Osteocyte (in vitro differentiated cells): ENCODE measurements around the gene PRPSAP2. TPM values are rescaled to one million over a fixed set of nuclear protein-coding genes. Genes with fewer than 3 reads are reported as not detected.

Experiments
- DNase-seq: peaks from one replicate; pipeline ENCODE4 v3.0.0; 2021; ENCODE audit warnings: mixed read lengths; ENCODE audit not compliant: unreplicated experiment; ENCODE audit errors: extremely low spot score
- H3K27ac Mint-ChIP-seq: one replicate; pipeline ENCODE4 v1.8.0; 2021; ENCODE audit warnings: mild to moderate bottlenecking, mixed read lengths; ENCODE audit not compliant: unreplicated experiment
- H3K27me3 Mint-ChIP-seq: one replicate; pipeline ENCODE4 v1.8.0; 2021; ENCODE audit warnings: mixed read lengths; ENCODE audit not compliant: unreplicated experiment
- H3K36me3 Mint-ChIP-seq: one replicate; pipeline ENCODE4 v1.8.0; 2021; ENCODE audit warnings: mixed read lengths; ENCODE audit not compliant: unreplicated experiment
- H3K4me1 Mint-ChIP-seq: one replicate; pipeline ENCODE4 v1.8.0; 2021; ENCODE audit warnings: mixed read lengths; ENCODE audit not compliant: unreplicated experiment
- H3K4me3 Mint-ChIP-seq: one replicate; pipeline ENCODE4 v1.8.0; 2021; ENCODE audit warnings: mild to moderate bottlenecking, moderate library complexity, mixed read lengths; ENCODE audit not compliant: unreplicated experiment
- H3K9me3 Mint-ChIP-seq: one replicate; pipeline ENCODE4 v1.8.0; 2021; ENCODE audit warnings: mixed read lengths; ENCODE audit not compliant: unreplicated experiment
- total RNA-seq: library from RNA; stranded (reverse); gene quantifications from 2 replicates; pipeline ENCODE4 v1.2.1, GENCODE V29; 2021
- TF ChIP-seq, protein P1 (sequence below): fragments of 200-600 bp; sonication (generic); IDR thresholded peaks from 2 replicates; pipeline ENCODE4 v1.5.0; 2021; ENCODE audit warnings: antibody characterized with exemption, mild to moderate bottlenecking, moderate library complexity

Gene PRPSAP2
- total RNA-seq, 1 donor from 2014 or later: 25.7 TPM

DNA sequence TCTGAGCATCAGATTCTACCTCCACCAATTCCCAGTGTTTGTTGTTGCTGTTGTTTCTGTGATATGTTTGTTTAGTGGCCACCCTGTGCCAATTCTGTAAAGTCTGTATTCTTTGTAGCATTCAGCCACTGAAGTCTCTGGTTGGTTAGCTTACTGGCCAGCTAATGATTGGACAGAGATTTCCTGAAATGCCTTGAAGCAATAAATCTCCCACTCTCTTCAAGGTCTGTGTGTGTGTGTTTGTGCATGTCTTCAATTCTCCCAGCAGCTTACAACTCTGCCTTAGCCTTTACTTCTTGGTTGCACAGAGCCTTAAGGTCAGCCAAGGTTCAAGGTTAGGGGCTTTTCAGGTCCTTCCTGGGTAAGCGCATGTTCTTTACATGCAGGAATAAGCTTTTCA, 38.2 kb downstream of the PRPSAP2 start:
- no peaks in the 10 kb centered on the region for H3K4me1 Mint-ChIP-seq
- DNase-seq: no peak

DNA sequence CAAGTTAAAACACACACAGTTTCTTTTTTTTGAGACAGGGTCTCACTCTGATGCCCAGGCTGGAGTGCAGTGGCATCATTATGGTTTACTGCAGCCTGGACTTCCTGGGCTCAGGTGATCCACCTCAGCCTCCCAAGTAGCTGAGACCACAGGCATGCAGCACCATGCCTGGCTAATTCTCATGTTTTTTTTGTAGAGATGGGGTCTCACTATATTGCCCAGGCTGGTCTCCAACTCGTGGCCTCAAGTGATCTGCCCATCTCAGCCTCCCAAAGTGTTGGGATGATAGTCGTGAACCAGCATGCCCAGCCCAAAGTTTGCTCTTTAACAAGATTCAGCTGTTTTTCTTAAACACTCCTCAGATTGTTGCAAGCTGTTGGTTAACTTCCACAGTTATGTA, 39.0 kb downstream of the PRPSAP2 start:
- TF ChIP-seq, protein P1, sequence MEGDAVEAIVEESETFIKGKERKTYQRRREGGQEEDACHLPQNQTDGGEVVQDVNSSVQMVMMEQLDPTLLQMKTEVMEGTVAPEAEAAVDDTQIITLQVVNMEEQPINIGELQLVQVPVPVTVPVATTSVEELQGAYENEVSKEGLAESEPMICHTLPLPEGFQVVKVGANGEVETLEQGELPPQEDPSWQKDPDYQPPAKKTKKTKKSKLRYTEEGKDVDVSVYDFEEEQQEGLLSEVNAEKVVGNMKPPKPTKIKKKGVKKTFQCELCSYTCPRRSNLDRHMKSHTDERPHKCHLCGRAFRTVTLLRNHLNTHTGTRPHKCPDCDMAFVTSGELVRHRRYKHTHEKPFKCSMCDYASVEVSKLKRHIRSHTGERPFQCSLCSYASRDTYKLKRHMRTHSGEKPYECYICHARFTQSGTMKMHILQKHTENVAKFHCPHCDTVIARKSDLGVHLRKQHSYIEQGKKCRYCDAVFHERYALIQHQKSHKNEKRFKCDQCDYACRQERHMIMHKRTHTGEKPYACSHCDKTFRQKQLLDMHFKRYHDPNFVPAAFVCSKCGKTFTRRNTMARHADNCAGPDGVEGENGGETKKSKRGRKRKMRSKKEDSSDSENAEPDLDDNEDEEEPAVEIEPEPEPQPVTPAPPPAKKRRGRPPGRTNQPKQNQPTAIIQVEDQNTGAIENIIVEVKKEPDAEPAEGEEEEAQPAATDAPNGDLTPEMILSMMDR: no peak
- H3K27me3 Mint-ChIP-seq: no peaks in the 10 kb centered on the region
- no peak for DNase-seq
- H3K27ac Mint-ChIP-seq: no peak overlapping the region
- H3K9me3 Mint-ChIP-seq: peaks cover 6% of the 10 kb centered on the region
- H3K4me1 Mint-ChIP-seq: no peaks in the 10 kb centered on the region
- peaks cover 48% of the 10 kb centered on the region for H3K36me3 Mint-ChIP-seq
- H3K4me3 Mint-ChIP-seq: no peak overlapping the region

More for the DNA sequence above, 38.2 kb downstream of the PRPSAP2 start:
- TF ChIP-seq, protein P1: no peak
- Mint-ChIP-seq H3K36me3 (peaks cover 50% of the 10 kb centered on the region), H3K9me3 (peaks cover 6% of the 10 kb centered on the region), H3K27ac (no peak overlapping the region), H3K27me3 (no peaks in the 10 kb centered on the region), H3K4me3 (no peak overlapping the region)

DNA sequence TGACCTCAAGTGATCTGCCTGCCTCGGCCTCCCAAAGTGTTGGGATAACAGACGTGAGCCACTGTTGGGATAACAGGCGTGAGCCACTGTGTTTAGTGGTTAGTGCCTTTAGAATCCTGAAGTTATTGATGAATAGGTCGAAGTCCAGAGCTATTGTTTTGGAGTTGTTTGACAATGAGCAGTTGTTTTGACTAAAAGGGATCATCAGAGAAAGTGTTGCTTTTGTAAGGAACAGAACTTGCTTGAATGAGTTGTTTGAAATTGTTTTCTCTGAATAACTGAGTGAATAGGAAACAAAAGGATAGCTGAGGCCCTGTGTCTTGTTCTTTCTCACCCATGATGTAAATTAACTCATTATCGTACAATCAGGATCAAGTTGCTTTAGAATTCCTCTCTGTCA, 46.6 kb downstream of the PRPSAP2 start:
- Mint-ChIP-seq H3K4me3 (no peak overlapping the region), H3K36me3 (peaks cover 34% of the 10 kb centered on the region), H3K9me3 (no peaks in the 10 kb centered on the region), H3K27ac (no peak overlapping the region), H3K4me1 (no peaks in the 10 kb centered on the region), H3K27me3 (no peaks in the 10 kb centered on the region)
- TF ChIP-seq, protein P1: no peak
- no peak for DNase-seq

GRCh38 chr17:18905226-18905625, 47.3 kb downstream of the PRPSAP2 start:
- no peak overlapping the region for H3K27ac Mint-ChIP-seq
- DNase-seq: no peak
- TF ChIP-seq, protein P1: no peak
- H3K4me3 Mint-ChIP-seq: no peak overlapping the region
- H3K36me3 Mint-ChIP-seq: peaks cover 34% of the 10 kb centered on the region
- no peaks in the 10 kb centered on the region for H3K27me3 Mint-ChIP-seq
- no peaks in the 10 kb centered on the region for H3K9me3 Mint-ChIP-seq
- H3K4me1 Mint-ChIP-seq: no peaks in the 10 kb centered on the region

DNA sequence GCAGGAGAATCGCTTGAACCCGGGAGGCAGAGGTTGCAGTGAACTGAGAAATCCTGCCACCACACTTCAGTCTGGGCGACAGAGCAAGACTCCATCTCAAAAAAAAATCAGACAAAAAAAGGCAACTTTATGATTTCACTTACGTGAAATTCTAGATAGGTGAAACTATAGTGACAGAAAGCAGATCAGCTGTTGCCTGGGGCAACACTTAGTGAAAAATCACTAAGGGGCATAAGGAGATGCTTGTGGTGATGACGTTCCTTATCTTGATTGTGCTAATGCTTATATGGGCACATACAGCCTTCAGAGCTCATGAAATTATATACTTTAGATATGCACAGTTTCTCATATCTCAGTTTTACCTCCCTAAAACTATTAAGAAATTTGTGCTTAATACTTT, 52.4 kb downstream of the PRPSAP2 start:
- H3K4me3 Mint-ChIP-seq: no peak overlapping the region
- TF ChIP-seq, protein P1: no peak
- H3K4me1 Mint-ChIP-seq: no peaks in the 10 kb centered on the region
- DNase-seq: no peak
- no peak overlapping the region for H3K27ac Mint-ChIP-seq
- no peaks in the 10 kb centered on the region for H3K27me3 Mint-ChIP-seq
- H3K9me3 Mint-ChIP-seq: no peaks in the 10 kb centered on the region
- H3K36me3 Mint-ChIP-seq: peaks cover 37% of the 10 kb centered on the region
